ENCODE results near the gene XPC.
A peak's percentile ranks its signal among the peaks of the same experiment; 100 is the strongest.

The XPC gene

GRCh38 chr3:14216257-14217048, 38.1 kb upstream of the XPC start:
- TF ChIP-seq, protein P1, sequence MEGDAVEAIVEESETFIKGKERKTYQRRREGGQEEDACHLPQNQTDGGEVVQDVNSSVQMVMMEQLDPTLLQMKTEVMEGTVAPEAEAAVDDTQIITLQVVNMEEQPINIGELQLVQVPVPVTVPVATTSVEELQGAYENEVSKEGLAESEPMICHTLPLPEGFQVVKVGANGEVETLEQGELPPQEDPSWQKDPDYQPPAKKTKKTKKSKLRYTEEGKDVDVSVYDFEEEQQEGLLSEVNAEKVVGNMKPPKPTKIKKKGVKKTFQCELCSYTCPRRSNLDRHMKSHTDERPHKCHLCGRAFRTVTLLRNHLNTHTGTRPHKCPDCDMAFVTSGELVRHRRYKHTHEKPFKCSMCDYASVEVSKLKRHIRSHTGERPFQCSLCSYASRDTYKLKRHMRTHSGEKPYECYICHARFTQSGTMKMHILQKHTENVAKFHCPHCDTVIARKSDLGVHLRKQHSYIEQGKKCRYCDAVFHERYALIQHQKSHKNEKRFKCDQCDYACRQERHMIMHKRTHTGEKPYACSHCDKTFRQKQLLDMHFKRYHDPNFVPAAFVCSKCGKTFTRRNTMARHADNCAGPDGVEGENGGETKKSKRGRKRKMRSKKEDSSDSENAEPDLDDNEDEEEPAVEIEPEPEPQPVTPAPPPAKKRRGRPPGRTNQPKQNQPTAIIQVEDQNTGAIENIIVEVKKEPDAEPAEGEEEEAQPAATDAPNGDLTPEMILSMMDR (IDR thresholded peaks at IDR 0.05; ENCODE audit: insufficient read depth, low read length, poor library complexity, severe bottlenecking): peak; percentile 63
- no peaks in the 10 kb centered on the region; the same call in 1 of the 2 replicates for H3K27me3 ChIP-seq (replicated peaks; ENCODE audit: control insufficient read depth, insufficient read depth, low read length)
- H3K4me3 ChIP-seq (replicated peaks; ENCODE audit: low read depth, low read length): peak overlapping the region; percentile 51
- no peaks in the 10 kb centered on the region for H3K36me3 ChIP-seq (ENCODE audit: control insufficient read depth, insufficient read depth, low read length)
- DNase-seq (ENCODE audit: extremely low read depth, insufficient read length): peak; percentile 64

- TF ChIP-seq, protein P1 (IDR thresholded peaks at IDR 0.05; ENCODE audit: insufficient read depth, low read length, poor library complexity, severe bottlenecking): no peak
- H3K36me3 ChIP-seq (ENCODE audit: control insufficient read depth, insufficient read depth, low read length): no peaks in the 10 kb centered on the region
- H3K4me3 ChIP-seq (replicated peaks; ENCODE audit: low read depth, low read length): no peak overlapping the region
- DNase-seq (ENCODE audit: extremely low read depth, insufficient read length): no peak
- H3K27me3 ChIP-seq (replicated peaks; ENCODE audit: control insufficient read depth, insufficient read depth, low read length): no peaks in the 10 kb centered on the region; the same call in 1 of the 2 replicates
These were observed 36.4 kb upstream of the XPC start for GRCh38 chr3:14214764-14215163.

DNA sequence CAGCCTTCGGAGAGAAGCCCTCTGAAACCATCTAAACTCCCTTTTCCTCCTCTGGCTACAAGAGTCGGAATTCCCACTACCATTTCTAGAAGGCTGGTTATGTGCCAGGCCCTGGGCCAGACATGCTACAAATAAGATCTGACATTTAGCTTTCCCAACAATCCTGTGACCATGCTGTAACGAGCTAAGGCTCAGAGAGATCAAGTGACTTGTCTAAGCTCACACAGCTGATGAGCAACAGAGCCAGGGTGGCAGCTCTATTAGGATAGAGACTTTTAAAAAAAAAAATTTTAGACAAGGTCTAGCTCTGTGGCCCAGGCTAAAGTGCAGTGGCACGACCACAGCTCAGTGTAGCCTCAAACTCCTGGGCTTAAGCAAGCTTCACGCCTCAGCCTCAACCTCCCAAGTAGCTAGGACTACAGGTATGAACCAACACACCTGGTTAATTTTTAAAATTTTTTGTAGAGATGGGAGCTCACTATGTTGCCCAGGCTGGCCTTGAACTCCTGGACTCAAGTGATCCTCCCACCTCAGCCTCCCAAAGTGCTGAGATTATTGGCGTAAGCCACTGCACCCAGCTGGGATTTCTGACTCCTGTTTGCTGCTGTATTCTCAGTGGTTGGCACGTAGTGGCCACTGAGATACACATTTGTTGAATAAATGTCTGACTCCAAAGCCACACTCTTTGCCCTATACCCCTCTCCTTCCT, 34.8 kb upstream of the XPC start:
- no peaks in the 10 kb centered on the region for H3K36me3 ChIP-seq (ENCODE audit: control insufficient read depth, insufficient read depth, low read length)
- H3K4me3 ChIP-seq (replicated peaks; ENCODE audit: low read depth, low read length): no peak overlapping the region
- TF ChIP-seq, protein P1 (IDR thresholded peaks at IDR 0.05; ENCODE audit: insufficient read depth, low read length, poor library complexity, severe bottlenecking): no peak
- H3K27me3 ChIP-seq (replicated peaks; ENCODE audit: control insufficient read depth, insufficient read depth, low read length): no peaks in the 10 kb centered on the region; the same call in 1 of the 2 replicates
- no peak for DNase-seq (ENCODE audit: extremely low read depth, insufficient read length)

DNA sequence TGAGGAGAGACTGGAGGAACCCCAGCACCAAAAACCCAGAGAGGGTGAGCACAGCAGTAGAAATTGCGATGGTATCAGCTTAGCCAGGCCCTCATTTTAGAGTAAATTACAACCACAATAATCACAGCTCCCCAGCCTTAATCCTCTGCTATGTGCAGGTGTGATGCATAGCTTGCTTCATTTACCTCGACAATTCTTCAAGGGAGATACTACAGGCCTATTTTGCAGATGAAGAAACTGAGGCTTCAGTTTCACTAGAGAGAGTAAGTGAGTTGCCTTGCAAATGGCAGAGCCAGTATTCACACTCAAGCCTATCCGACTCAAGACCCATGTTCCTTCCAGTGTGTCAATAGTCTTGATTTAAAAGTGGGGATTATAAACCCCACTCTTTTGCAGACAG, 33.6 kb upstream of the XPC start:
- no peak for DNase-seq (ENCODE audit: extremely low read depth, insufficient read length)
- Histone ChIP-seq H3K4me3 (replicated peaks; ENCODE audit: low read depth, low read length) (no peak overlapping the region), H3K27me3 (replicated peaks; ENCODE audit: control insufficient read depth, insufficient read depth, low read length) (no peaks in the 10 kb centered on the region; the same call in 1 of the 2 replicates), H3K36me3 (ENCODE audit: control insufficient read depth, insufficient read depth, low read length) (no peaks in the 10 kb centered on the region)
- TF ChIP-seq, protein P1 (IDR thresholded peaks at IDR 0.05; ENCODE audit: insufficient read depth, low read length, poor library complexity, severe bottlenecking): no peak

- no peak for DNase-seq (ENCODE audit: extremely low read depth, insufficient read length)
- TF ChIP-seq, protein P1 (IDR thresholded peaks at IDR 0.05; ENCODE audit: insufficient read depth, low read length, poor library complexity, severe bottlenecking): no peak
- Histone ChIP-seq H3K36me3 (ENCODE audit: control insufficient read depth, insufficient read depth, low read length) (no peaks in the 10 kb centered on the region), H3K27me3 (replicated peaks; ENCODE audit: control insufficient read depth, insufficient read depth, low read length) (no peaks in the 10 kb centered on the region; the same call in 1 of the 2 replicates), H3K4me3 (replicated peaks; ENCODE audit: low read depth, low read length) (no peak overlapping the region)
These were observed 33.2 kb upstream of the XPC start for GRCh38 chr3:14211621-14212020.
